CD4-positive, CD25-positive, alpha-beta regulatory T cell (primary cell): ENCODE data around the gene KDF1. TPM values are rescaled to one million over a fixed set of nuclear protein-coding genes. Genes with fewer than 3 reads are reported as not detected.
"Not testable (repeated sequence)": the region's sequence is repeated elsewhere in the genome, so short reads cannot be mapped to it uniquely, and the experiment has no call there.

Source experiments
- ATAC-seq, 2 donors: fragments of 150-1000 bp; cut with Tn5 transposase; one replicate each; pipeline ENCODE4 v1.10.0; 2021; ENCODE audit warnings: low read depth in 2 of 2, moderate number of reproducible peaks in 2 of 2, moderate library complexity in 1 of 2
- DNase-seq, 3 donors: peaks; one replicate each; pipeline versions ENCODE4 v3.0.0 to v3.0.0-alpha.2; 2012 to 2022; ENCODE audit warnings: mixed read lengths in 1 of 3
- H3K27ac ChIP-seq: one replicate; pipeline ENCODE4 v1.7.0; 2013; ENCODE audit warnings: mild to moderate bottlenecking, low read length; ENCODE audit not compliant: insufficient read depth, poor library complexity, severe bottlenecking
- H3K27me3 ChIP-seq: one replicate; pipeline ENCODE4 v1.7.0; 2013; ENCODE audit warnings: low read length; ENCODE audit not compliant: control insufficient read depth, insufficient read depth
- H3K36me3 ChIP-seq: one replicate; pipeline ENCODE4 v1.7.0; 2013; ENCODE audit warnings: mild to moderate bottlenecking, low read length, moderate library complexity; ENCODE audit not compliant: control insufficient read depth, insufficient read depth
- H3K4me1 ChIP-seq: 2 replicates; pipeline ENCODE4 v1.7.0; 2013; ENCODE audit warnings: mild to moderate bottlenecking, low read length; ENCODE audit not compliant: insufficient read depth, control insufficient read depth, poor library complexity, severe bottlenecking
- H3K4me3 ChIP-seq: one replicate; pipeline ENCODE4 v1.7.0; 2013; ENCODE audit warnings: low read depth, mild to moderate bottlenecking, low read length, moderate library complexity
- H3K9me3 ChIP-seq, 2 experiments: 1 replicate in 1 of 2; 2 replicates in 1 of 2; pipeline ENCODE4 v1.7.0; 2013; ENCODE audit warnings: low read length in 2 of 2, mild to moderate bottlenecking in 1 of 2, moderate library complexity in 1 of 2; ENCODE audit not compliant: control insufficient read depth in 2 of 2
- H3K27ac Mint-ChIP-seq, 3 donors: one replicate each; pipeline ENCODE4 v1.8.0; 2020 to 2022; ENCODE audit warnings: mild to moderate bottlenecking in 3 of 3, mixed read lengths in 3 of 3, moderate library complexity in 2 of 3
- H3K27me3 Mint-ChIP-seq: one replicate; pipeline ENCODE4 v1.8.0; 2022; ENCODE audit warnings: mild to moderate bottlenecking, mixed read lengths
- H3K36me3 Mint-ChIP-seq: one replicate; pipeline ENCODE4 v1.8.0; 2020; ENCODE audit warnings: mixed read lengths
- H3K4me1 Mint-ChIP-seq, 4 donors: one replicate each; pipeline ENCODE4 v1.8.0; 2020 to 2022; ENCODE audit warnings: mixed read lengths in 4 of 4, mild to moderate bottlenecking in 1 of 4
- H3K4me3 Mint-ChIP-seq, 4 donors: one replicate each; pipeline ENCODE4 v1.8.0; 2020 to 2022; ENCODE audit warnings: mild to moderate bottlenecking in 4 of 4, mixed read lengths in 4 of 4, moderate library complexity in 3 of 4
- H3K9me3 Mint-ChIP-seq, 7 donors: one replicate each; pipeline ENCODE4 v1.8.0; 2020 to 2022; ENCODE audit warnings: mixed read lengths in 7 of 7, mild to moderate bottlenecking in 3 of 7, moderate library complexity in 2 of 7
- polyA plus RNA-seq, 4 donors: library from polyadenylated mRNA; unstranded; fragments of 300-500 nt; fragmentation: Illumina TruSeq; gene quantifications; one replicate each; pipeline ENCODE4 v1.2.3, GENCODE V29; 2021
- total RNA-seq: library from RNA; stranded (reverse); gene quantifications from one replicate; pipeline ENCODE4 v1.2.3, GENCODE V29; 2022

KDF1 gene
- total and polyA plus RNA-seq, 5 donors from 2014 or later = 0.54 to 3.9 (median 3.2) TPM

- Mint-ChIP-seq H3K4me3 (no peak overlapping the region), H3K4me1 (peaks cover 0 to 3% (median 1%) of the 10 kb centered on the region in 4 donors), H3K36me3 (peaks cover 24% of the 10 kb centered on the region), H3K27ac (peak overlapping the region in 1 of 3 donors; percentile 74), H3K9me3 (peaks cover 0 to 2% (median 0%) of the 10 kb centered on the region in 7 donors), H3K27me3 (no peaks in the 10 kb centered on the region)
- no peak for ATAC-seq
- Histone ChIP-seq H3K36me3 (peaks cover 18% of the 10 kb centered on the region), H3K9me3 (no peaks in the 10 kb centered on the region), H3K4me3 (no peak overlapping the region), H3K27me3 (no peaks in the 10 kb centered on the region), H3K27ac (no peak overlapping the region), H3K4me1 (no peaks in the 10 kb centered on the region)
- DNase-seq = no peak
Observed at GRCh38 chr1:26949926-26950319, 10.3 kb downstream of the KDF1 start.

- H3K4me1 Mint-ChIP-seq = peaks cover 0 to 3% (median 1%) of the 10 kb centered on the region in 4 donors
- H3K36me3 ChIP-seq = peaks cover 22% of the 10 kb centered on the region
- H3K4me3 ChIP-seq = no peak overlapping the region
- H3K4me1 ChIP-seq = no peaks in the 10 kb centered on the region
- peaks cover 0 to 2% (median 0%) of the 10 kb centered on the region in 7 donors for H3K9me3 Mint-ChIP-seq
- H3K27ac Mint-ChIP-seq = peak overlapping the region; percentile 12 to 74 (median 46)
- no peaks in the 10 kb centered on the region for H3K9me3 ChIP-seq
- H3K27me3 ChIP-seq = no peaks in the 10 kb centered on the region
- no peak overlapping the region for H3K4me3 Mint-ChIP-seq
- no peak overlapping the region for H3K27ac ChIP-seq
- H3K36me3 Mint-ChIP-seq = peaks cover 26% of the 10 kb centered on the region
- ATAC-seq (no peak), DNase-seq (no peak)
- no peaks in the 10 kb centered on the region for H3K27me3 Mint-ChIP-seq
Observed at GRCh38 chr1:26949266-26949925, 10.9 kb downstream of the KDF1 start.

DNA sequence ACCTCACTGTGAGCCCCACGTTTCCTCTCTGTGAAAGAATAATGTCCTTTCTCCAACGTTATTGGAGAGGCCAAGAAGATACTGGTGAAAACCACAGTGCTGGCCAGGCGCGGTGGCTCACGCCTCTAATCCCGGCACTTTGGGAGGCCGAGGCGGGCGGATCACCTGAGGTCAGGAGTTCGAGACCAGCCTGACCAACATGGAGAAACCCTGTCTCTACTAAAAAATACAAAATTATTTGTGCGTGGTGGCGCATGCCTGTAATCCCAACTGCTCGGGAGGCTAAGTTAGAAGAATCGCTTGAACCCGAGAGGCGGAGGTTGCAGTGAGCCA lies 11.6 kb downstream of the KDF1 start:
- ATAC-seq, DNase-seq, H3K4me1 Mint-ChIP-seq, H3K27me3 Mint-ChIP-seq, H3K27me3 ChIP-seq, H3K27ac Mint-ChIP-seq, H3K4me3 ChIP-seq, H3K27ac ChIP-seq, H3K4me3 Mint-ChIP-seq, H3K4me1 ChIP-seq, H3K9me3 Mint-ChIP-seq, H3K9me3 ChIP-seq: not testable (repeated sequence)
- H3K36me3 Mint-ChIP-seq = peaks cover 27% of the 10 kb centered on the region
- H3K36me3 ChIP-seq = peaks cover 26% of the 10 kb centered on the region

DNA sequence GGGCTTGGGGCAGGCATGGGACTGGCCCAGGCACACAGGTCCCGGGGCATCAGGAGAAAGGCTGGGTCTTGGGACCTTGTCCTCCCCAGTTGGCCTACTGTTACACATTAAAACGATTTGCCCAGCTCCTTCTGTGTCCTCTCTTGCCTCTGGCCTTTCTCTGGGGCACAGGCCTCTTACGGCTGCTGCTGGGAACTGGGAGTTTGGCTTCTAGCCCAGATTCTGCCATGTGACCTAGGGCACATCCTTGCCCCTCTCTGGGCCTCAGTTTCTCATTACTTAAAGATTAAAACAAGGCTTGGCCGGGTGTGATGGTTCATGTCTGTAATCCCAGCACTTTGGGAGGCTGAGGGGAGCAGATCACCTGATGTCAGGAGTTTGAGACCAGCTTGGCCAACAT lies 14.0 kb downstream of the KDF1 start:
- Mint-ChIP-seq H3K4me3 (no peak overlapping the region), H3K36me3 (peaks cover 32% of the 10 kb centered on the region), H3K27ac (no peak overlapping the region), H3K27me3 (no peaks in the 10 kb centered on the region), H3K4me1 (peaks cover 0 to 4% (median 1%) of the 10 kb centered on the region in 4 donors), H3K9me3 (peaks cover 0 to 2% (median 0%) of the 10 kb centered on the region in 7 donors)
- H3K27me3 ChIP-seq = no peaks in the 10 kb centered on the region
- no peak for ATAC-seq
- H3K27ac ChIP-seq = no peak overlapping the region
- no peaks in the 10 kb centered on the region for H3K9me3 ChIP-seq
- H3K4me1 ChIP-seq = no peaks in the 10 kb centered on the region
- DNase-seq = no peak
- H3K36me3 ChIP-seq = peaks cover 49% of the 10 kb centered on the region
- no peak overlapping the region for H3K4me3 ChIP-seq

- H3K36me3 ChIP-seq = peaks cover 51% of the 10 kb centered on the region
- no peaks in the 10 kb centered on the region for H3K27me3 Mint-ChIP-seq
- H3K4me1 ChIP-seq = no peaks in the 10 kb centered on the region
- H3K27ac Mint-ChIP-seq = peak overlapping the region in 1 of 3 donors; percentile 32
- no peak overlapping the region for H3K27ac ChIP-seq
- H3K4me1 Mint-ChIP-seq = peaks cover 0 to 3% (median 1%) of the 10 kb centered on the region in 4 donors
- DNase-seq (no peak), ATAC-seq (no peak)
- no peaks in the 10 kb centered on the region for H3K9me3 ChIP-seq
- H3K27me3 ChIP-seq = no peaks in the 10 kb centered on the region
- peaks cover 30% of the 10 kb centered on the region for H3K36me3 Mint-ChIP-seq
- H3K4me3 ChIP-seq = no peak overlapping the region
- H3K4me3 Mint-ChIP-seq = no peak overlapping the region
- peaks cover 0 to 2% (median 0%) of the 10 kb centered on the region in 7 donors for H3K9me3 Mint-ChIP-seq
Observed at GRCh38 chr1:26945728-26946127, 14.5 kb downstream of the KDF1 start.

DNA sequence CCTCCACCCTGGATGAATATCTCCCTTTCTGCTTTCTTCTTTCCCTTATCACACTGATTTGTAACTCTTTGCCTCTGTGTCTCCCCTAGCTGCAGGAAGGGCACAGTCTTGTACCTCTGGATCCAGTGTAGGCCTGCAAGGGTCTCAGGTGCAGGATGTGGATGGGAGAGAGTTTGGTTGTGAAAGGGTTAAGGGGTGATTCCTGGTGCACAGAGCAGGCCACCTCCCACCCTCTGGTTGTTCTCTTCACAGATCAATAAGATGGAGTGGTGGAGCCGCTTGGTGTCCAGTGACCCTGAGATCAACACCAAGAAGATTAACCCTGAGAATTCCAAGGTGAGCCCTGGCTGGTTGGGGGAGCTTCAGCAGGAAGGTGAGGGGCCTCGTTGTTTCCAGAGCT lies 15.1 kb downstream of the KDF1 start:
- no peak for ATAC-seq
- Histone ChIP-seq H3K36me3 (peaks cover 51% of the 10 kb centered on the region), H3K27ac (no peak overlapping the region), H3K4me1 (no peaks in the 10 kb centered on the region), H3K27me3 (no peaks in the 10 kb centered on the region), H3K9me3 (no peaks in the 10 kb centered on the region), H3K4me3 (no peak overlapping the region)
- Mint-ChIP-seq H3K4me1 (peaks cover 0 to 2% (median under 1%) of the 10 kb centered on the region in 4 donors), H3K27ac (peak overlapping the region in 1 of 3 donors; percentile 32), H3K4me3 (no peak overlapping the region), H3K27me3 (no peaks in the 10 kb centered on the region), H3K36me3 (peaks cover 28% of the 10 kb centered on the region), H3K9me3 (peaks cover 0 to 2% (median 0%) of the 10 kb centered on the region in 7 donors)
- no peak for DNase-seq

DNA sequence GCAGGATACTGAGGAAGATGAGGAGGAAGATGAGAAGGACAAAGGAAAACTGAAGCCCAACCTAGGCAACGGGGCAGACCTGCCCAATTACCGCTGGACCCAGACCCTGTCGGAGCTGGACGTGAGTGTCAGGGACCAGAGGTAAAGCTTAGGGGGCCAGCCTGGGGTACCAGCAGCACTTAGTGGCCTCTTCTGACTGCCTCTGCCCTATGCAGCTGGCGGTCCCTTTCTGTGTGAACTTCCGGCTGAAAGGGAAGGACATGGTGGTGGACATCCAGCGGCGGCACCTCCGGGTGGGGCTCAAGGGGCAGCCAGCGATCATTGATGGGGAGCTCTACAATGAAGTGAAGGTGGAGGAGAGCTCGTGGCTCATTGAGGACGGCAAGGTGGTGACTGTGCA lies 17.6 kb downstream of the KDF1 start:
- Mint-ChIP-seq H3K36me3 (peaks cover 28% of the 10 kb centered on the region), H3K27me3 (no peaks in the 10 kb centered on the region), H3K4me3 (no peak overlapping the region), H3K4me1 (peaks cover 0 to 4% (median under 1%) of the 10 kb centered on the region in 4 donors), H3K27ac (no peak overlapping the region), H3K9me3 (peaks cover 0 to 2% (median 0%) of the 10 kb centered on the region in 7 donors)
- no peak for DNase-seq
- H3K4me1 ChIP-seq = no peaks in the 10 kb centered on the region
- no peak for ATAC-seq
- H3K27me3 ChIP-seq = no peaks in the 10 kb centered on the region
- H3K36me3 ChIP-seq = peaks cover 53% of the 10 kb centered on the region
- H3K27ac ChIP-seq = no peak overlapping the region
- no peak overlapping the region for H3K4me3 ChIP-seq
- H3K9me3 ChIP-seq = no peaks in the 10 kb centered on the region

GRCh38 chr1:26941311-26941710 lies 19.0 kb downstream of the KDF1 start:
- H3K9me3 Mint-ChIP-seq = peaks cover 0 to 2% (median 0%) of the 10 kb centered on the region in 7 donors
- no peak for ATAC-seq
- no peak overlapping the region for H3K27ac Mint-ChIP-seq

More at GRCh38 chr1:26941311-26941710, 19.0 kb downstream of the KDF1 start:
- no peak for DNase-seq
- Histone ChIP-seq H3K27me3 (no peaks in the 10 kb centered on the region), H3K4me1 (no peaks in the 10 kb centered on the region), H3K27ac (no peak overlapping the region), H3K9me3 (no peaks in the 10 kb centered on the region), H3K36me3 (peaks cover 59% of the 10 kb centered on the region), H3K4me3 (no peak overlapping the region)
- Mint-ChIP-seq H3K27me3 (no peaks in the 10 kb centered on the region), H3K4me3 (no peak overlapping the region), H3K36me3 (peaks cover 31% of the 10 kb centered on the region), H3K4me1 (peaks cover 0 to 4% (median under 1%) of the 10 kb centered on the region in 4 donors)
